Lower leg skin (tissue), 3 donors: ENCODE results near the gene TMTC2.

Experiments
- CTCF ChIP-seq, 3 donors: fragments of 450-650 bp; IDR thresholded peaks; one replicate each; pipeline ENCODE4 v1.5.1; 2016; ENCODE audit warnings: antibody characterized with exemption in 3 of 3, mild to moderate bottlenecking in 3 of 3, moderate library complexity in 2 of 3
- POLR2A ChIP-seq, 2 donors: fragments of 450-650 bp; IDR thresholded peaks; one replicate each; pipeline ENCODE4 v1.6.1; 2016 to 2017; ENCODE audit warnings: antibody characterized with exemption in 2 of 2, mild to moderate bottlenecking in 1 of 2, moderate library complexity in 1 of 2

GRCh38 chr12:82923935-82924334 lies 237.2 kb downstream of the TMTC2 start:
- TF ChIP-seq POLR2A (IDR thresholded peaks at IDR 0.05) (no peak), CTCF (IDR thresholded peaks at IDR 0.05) (no peak)
